ENCODE data around the gene WBP1L.

GRCh38 chr10:102726274-102726673 lies 17.5 kb upstream of the WBP1L start:
- TF ChIP-seq ZNF701 (tag by site-specific recombination; IDR thresholded peaks at IDR 0.05) (no peak), ZNF24 (tag by site-specific recombination; IDR thresholded peaks at IDR 0.05) (no peak), CTCF (tag by site-specific recombination; IDR thresholded peaks at IDR 0.05) (no peak), ZBTB21 (tag by site-specific recombination; IDR thresholded peaks at IDR 0.05) (no peak)
